OCI-LY1 (cell line): ENCODE data around the gene ITPRID1.

Experiments used
- EZH2 ChIP-seq: fragments of 200-600 bp; sonication (generic), shearing (Covaris generic); IDR thresholded peaks from 2 replicates; pipeline ENCODE4 v1.8.0; 2017; ENCODE audit warnings: borderline replicate concordance, mixed run types, mild to moderate bottlenecking, antibody characterized with exemption, low read length, moderate library complexity, mixed read lengths
- TF ChIP-seq, protein P1 (sequence below): fragments of 200-600 bp; sonication (generic), shearing (Covaris generic); IDR thresholded peaks from 2 replicates; pipeline ENCODE4 v1.5.1; 2017; ENCODE audit warnings: mild to moderate bottlenecking, antibody characterized with exemption, low read length, moderate library complexity, mixed read lengths

- TF ChIP-seq, protein P1, sequence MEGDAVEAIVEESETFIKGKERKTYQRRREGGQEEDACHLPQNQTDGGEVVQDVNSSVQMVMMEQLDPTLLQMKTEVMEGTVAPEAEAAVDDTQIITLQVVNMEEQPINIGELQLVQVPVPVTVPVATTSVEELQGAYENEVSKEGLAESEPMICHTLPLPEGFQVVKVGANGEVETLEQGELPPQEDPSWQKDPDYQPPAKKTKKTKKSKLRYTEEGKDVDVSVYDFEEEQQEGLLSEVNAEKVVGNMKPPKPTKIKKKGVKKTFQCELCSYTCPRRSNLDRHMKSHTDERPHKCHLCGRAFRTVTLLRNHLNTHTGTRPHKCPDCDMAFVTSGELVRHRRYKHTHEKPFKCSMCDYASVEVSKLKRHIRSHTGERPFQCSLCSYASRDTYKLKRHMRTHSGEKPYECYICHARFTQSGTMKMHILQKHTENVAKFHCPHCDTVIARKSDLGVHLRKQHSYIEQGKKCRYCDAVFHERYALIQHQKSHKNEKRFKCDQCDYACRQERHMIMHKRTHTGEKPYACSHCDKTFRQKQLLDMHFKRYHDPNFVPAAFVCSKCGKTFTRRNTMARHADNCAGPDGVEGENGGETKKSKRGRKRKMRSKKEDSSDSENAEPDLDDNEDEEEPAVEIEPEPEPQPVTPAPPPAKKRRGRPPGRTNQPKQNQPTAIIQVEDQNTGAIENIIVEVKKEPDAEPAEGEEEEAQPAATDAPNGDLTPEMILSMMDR: no peak
- no peak for TF ChIP-seq EZH2
These were observed 99.7 kb downstream of the ITPRID1 start for GRCh38 chr7:31613604-31614003.
